Stimulated activated CD8-positive, alpha-beta memory T cell treated with anti-CD3 and anti-CD28 coated beads, Interleukin-2, amount 100 ng/mL, for 48 hours (primary cell): ENCODE results near the gene PTPRO.

Source experiments
- DNase-seq, 2 donors: peaks; one replicate each; pipeline ENCODE4 v3.0.0-alpha.2; 2020; ENCODE audit warnings: low read depth in 2 of 2

The PTPRO gene

DNA sequence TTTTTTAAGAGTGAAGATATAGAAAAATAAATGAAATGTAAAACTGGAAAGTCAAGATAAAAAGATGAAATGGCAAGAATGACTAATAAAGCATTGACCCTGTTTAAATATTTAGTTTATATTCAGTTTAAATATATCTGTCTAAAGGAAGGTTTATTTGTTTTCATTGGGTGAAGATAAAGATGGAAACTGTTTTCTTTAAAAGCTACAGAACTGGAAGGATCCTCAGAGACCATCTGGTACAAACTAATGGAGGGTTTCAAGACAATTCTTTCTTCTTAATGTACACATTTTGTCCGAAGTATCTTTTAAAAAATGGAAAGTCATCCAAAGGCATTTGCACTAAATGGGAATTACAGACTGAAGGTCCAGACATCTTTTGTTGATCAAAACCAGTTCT is 324.3 kb downstream of the PTPRO start:
- no peak for DNase-seq
